GM21390 (cell line): ENCODE data around the gene PNPLA2.

ENCODE experiments used
- ATAC-seq: cut with Tn5 transposase; IDR thresholded peaks from one replicate; pipeline ENCODE4 v1.9.1; 2021; ENCODE audit not compliant: unreplicated experiment

PNPLA2 gene

DNA sequence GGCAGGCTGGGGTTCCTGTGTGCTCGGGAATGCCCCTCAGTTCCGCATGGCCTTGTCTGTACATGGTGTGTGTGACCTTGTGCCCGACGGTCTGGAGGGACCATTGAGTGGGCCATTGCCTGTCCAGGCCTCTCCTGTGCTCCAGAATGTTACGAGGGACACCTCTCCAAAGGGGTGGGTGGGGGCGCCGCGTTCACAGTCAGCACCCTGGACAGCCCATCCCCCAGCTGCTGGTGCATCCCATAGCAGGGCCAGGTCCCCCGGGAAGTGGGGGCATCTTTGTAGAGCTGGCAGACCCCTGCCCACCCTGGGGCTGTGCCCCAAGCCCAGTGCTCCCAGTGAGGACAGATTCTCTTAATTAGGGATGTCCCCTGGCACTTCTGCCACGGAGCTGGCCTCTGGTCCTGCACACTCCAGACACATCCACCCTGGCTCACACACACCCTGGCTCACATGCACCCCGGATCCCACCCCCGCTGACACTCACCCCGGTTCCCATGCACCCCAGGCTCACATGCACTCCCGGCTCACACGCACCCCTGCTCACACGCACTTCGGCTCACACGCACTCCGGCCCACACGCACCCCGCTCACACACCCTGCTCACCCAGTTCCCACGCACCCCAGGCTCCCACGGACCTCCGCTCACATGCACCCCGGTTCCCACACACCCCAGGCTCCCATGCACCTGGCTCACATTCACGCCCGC is 39.5 kb downstream of the PNPLA2 start:
- no peak for ATAC-seq

DNA sequence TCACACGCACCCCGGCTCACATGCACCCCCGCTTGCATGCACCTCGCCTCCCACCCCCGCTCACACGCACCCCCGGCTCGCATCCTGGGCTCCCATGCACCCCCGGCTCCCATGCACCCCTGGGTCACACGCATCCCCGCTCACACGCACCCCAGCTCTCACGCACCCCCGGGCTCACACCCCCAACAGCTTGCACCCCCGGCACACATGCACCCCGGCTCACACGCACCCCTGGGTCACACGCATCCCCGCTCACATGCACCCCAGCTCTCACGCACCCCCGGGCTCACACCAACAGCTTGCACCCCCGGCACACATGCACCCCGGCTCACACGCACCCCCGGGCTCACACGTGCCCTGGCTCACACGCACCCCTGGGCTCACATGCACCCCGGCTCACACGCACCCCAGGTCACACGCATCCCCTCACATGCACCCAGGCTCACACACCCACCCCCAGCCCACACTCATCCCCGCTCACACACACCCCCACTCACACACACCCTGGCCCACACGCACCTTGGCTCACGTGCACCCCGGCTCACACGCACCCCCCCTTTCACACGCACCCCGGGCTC is 40.1 kb downstream of the PNPLA2 start:
- no peak for ATAC-seq

DNA sequence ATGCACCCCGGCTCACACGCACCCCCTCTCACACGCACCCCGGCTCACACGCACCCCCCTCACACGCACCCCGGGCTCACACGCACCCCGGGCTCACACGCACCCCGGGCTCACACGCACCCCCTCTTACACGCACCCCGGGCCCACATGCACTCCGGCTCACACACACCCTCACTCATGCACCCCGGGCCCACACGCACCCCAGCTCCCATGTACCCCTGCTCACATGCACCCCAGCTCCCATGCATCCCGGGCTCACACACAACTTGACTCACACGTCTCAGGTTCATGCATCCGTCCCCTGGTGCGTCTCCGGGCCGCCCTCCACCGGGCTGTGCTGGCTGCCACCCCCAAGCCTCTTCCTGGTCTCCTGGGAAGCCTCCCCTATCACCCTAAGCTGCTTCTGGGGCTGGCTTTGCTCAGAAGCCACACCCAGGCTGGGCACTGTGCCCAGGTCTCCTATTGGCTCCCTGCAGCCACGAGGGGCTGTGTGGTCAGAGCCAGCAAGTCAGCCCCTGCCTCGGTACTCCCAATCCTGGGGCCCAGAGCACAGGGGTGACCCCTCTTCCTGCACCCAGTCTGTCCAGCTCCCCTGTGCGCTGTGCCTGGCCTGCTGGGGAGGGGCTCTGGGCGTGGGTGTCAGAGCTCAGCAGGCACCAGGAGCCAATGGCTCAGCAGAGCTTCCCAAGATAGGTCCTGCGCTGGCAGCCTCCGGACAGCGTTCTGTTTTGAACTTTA is 40.8 kb downstream of the PNPLA2 start:
- ATAC-seq = no peak

DNA sequence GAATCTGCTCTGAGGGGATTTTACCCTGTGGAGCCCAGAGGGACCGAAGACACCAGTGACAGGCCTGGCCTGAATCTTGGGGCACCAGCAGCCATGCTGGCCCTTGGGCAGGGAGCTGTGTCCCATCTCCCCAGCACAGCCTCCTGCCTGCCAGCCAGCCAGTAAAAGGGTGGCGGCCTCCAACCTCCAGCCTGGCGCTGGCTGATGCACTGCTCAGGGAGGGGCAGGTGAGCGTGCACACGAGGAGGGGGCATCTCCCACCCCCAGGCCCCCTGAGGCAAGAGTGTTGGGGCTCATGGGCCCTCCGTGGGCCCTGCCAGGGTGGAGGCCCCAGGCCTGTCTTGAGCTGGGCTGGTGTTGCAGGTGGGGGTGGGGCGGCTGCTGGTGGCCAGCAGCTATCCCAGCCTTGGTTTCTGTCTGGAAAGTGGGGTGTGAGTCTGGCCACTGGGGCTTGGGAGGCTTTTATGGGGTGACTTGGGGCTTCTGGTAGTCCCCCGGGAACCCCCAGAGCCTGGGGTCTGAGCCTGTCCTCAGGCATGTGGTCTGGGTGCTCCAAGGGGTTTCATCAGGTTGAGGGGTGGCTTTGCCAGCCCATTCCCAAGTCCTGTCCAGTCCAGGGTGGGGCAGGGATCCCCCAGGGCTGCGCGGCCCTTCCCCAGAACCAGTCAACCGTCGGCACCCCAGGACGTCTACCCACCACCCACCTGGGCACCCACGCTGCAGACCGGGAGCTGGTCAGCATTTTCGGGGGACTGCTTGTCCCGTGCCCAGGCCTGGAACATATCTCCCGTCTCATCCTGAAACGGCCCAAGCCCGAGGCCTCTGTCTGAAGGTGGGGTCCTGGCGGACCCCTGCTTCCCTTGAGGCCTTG is 41.8 kb downstream of the PNPLA2 start:
- no peak for ATAC-seq

DNA sequence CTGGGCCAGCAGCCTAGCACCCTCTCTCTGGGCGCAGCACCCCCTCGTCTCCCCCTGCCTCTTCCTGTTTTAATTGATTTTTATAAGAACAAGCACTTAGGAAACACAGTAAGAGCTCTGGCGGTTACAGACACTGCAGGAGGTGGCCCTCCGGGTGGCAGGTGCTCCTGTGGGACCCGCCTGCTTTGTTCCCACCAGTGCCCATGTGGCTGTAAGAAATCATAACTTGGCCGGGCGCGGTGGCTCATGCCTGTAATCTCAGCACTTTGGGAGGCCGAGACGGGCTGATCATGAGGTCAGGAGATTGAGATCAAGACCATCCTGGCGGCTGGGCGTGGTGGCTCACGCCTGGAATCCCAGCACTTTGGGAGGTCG is 42.4 kb downstream of the PNPLA2 start:
- ATAC-seq = no peak

DNA sequence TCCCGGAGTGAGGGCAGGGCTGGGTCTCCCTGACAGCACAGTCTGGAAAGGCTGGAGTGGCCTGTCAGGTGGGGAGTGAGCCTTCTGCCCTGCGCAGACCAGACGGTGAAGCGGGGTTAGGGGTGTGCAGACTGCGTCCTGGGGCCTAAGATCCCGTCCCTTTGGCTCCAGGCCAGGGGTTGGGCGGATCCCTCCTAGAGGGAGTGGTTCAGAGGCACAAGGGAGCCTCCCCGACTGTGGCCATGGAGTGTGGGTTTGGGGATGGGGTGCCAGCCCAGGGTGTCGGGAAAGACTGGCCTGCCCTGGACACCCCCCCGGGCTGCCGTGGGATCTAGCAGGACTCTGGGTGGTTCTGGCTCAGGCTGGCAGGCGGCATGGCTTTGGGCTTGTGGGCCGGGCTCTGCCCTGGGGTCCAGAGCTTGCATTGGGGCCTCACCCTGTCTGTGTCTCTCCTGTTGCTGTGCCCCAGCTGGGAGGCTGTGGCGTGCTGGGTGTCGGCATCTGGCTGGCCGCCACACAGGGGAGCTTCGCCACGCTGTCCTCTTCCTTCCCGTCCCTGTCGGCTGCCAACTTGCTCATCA is 43.5 kb downstream of the PNPLA2 start:
- ATAC-seq = no peak

DNA sequence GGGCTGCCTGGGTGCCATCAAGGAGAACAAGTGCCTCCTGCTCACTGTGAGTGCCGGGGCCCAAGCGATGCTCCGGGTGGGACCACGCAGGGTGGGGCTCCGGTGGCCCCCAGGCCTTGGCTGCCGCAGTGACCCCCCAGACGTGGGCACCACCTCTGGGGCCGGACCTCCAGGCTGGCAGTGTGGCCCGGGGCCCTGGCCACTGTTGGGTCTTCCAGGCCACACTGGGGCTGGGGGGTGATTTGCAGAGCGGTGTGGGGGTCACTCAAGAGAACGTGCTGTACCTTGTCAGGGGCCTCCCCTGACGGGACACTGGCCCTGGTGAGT is 43.9 kb downstream of the PNPLA2 start:
- ATAC-seq = no peak

DNA sequence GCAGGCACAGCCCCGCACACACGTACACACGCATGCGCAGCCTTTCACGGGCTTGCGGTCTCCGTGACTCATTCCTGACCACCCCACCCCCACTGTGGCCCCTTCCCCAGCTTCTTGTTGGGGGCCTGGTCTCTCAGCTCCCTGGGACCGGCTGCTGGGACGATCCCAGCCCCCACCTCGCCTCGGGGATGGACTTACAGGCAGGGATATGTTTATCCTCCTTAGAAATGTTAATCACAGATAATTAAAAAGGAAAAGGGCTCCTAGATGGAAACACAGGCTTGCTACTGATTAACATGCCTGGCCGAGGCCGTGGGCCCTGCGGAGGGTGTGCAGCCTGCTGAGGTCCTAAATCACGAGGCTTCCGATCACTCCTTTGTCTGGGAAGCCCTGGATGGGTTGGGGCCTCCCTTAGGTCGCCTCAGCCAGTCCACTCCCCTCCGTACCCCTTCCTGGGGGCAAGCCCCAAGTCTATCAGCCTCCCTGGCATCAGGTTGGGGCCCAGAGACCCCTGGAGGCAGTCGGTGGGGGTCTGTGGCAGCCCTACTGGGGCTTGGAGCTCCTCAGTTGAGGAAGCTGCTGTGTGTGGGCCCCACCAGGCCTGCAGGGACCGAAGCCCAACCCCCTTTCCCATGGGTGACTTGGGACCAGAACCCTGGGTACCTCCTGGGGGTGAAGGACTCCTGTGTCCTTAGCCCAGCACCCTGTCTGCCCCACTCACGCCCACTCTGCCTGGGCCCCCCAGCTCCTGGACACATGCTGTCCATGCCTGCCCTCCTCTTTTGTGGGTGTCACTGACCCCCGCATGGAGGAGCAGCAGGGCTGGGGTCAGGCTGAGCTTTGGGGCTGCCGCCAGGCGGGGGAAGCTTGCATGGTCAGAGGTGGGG is 44.6 kb downstream of the PNPLA2 start:
- ATAC-seq = no peak

DNA sequence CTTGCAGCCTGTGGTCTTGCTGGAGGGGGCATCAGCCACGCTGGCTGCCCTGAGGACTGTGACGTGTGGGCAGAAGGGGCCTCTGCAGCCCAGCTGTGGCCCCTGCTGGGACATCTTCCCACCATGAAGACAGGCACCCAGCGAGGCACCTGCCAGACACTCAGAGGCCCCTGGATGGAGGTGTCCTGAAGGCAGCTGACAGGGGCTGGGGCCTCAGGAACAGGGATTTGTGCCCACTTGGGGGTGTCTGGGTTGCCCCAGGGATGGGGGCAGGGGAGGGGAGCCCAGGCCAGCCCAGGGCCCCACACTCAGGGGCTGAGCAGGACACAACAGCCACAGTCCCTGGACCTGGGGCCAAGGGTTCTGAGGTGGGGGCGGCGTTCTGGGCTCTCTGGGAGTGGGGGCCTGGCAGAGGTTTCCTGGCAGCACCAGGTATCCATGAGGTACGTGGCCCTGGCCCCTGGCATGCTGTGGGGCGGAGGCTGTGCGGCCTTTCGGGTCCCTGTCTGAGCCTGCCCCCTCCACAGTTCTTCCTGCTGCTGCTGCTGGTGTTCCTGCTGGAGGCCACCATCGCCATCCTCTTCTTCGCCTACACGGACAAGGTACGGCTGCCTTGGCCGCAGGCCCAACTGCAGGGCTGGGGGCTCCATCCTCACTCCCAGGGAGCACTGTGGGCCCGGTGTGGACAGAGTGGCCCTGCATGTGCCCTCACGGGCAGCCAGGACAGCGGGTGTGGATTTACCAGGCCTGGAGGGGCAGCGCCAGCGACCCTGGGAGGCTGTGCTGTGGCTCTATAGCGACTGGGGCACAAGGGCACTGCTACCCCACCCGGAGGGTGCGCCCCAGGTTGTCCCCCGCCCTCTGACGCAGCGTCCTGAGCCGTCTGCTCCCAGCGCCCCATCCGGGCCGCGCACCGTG is 45.5 kb downstream of the PNPLA2 start:
- no peak for ATAC-seq

DNA sequence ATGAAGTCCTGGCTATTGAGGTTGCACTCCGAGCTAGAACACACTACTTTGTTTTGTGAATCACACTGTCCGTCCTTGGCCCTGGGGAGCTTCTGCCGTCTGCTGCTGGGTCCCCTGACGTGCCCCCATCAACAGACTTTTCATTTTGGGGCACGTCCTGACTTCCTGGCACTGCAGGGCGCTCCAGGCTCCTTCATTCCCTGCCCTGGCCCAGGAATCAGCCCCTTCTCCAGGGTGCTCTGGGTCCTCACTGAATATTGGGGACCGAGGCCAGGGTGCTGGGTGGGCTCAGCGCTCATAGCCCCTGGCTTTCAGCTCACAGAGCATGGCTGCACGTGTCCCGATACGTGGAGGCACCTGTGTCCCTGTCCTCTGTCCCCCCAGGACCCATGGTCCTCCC is 46.2 kb downstream of the PNPLA2 start:
- no peak for ATAC-seq

DNA sequence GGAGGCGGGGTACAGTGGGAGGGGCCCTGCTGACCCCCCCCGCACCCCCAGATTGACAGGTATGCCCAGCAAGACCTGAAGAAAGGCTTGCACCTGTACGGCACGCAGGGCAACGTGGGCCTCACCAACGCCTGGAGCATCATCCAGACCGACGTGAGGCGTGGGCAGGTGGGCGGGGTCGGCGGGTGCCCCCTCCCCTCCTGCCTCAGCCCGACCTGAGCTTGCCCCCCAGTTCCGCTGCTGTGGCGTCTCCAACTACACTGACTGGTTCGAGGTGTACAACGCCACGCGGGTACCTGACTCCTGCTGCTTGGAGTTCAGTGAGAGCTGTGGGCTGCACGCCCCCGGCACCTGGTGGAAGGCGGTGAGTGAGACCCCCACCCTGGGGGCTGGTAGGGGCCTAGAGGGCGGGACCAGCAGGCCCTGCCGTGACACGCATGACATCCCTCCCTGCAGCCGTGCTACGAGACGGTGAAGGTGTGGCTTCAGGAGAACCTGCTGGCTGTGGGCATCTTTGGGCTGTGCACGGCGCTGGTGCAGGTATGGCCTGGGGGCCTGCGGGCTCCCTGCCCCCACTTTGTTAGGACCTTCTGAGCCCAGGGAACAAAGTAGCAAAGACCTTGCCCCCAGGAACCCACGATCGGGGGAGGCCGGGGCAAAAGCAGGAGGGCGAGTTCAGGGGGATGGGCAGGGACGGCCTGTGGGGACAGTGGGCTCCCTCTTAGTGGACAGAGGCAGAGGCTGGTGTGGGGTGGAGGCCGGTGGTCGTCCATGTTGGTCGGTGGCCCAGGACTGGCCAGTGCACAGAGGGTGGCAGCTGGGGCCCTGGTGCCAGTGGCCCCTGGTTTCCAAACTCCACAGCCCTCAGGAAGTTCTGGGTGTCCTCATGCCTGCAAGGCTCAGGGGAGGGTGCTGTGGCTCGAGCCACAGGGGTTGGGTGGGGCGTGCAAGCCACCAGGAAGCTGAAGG is 47.0 kb downstream of the PNPLA2 start:
- no peak for ATAC-seq

DNA sequence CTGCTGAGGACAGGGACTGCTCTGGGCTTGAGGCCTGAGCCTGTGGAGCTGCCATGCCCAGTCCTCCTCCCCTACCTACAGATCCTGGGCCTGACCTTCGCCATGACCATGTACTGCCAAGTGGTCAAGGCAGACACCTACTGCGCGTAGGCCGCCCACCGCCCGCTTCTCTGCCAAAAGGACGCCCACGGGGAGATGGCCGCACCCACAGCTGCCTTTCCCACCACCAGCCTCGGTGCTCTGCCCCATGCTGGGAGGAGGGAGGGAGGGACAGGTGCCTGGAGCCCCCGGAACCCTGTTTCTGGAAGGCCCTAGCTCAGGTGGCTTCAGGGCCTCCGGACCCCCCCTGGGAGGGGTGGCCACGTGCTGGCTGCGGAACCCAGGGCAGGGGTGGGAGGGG is 47.8 kb downstream of the PNPLA2 start:
- ATAC-seq = no peak

DNA sequence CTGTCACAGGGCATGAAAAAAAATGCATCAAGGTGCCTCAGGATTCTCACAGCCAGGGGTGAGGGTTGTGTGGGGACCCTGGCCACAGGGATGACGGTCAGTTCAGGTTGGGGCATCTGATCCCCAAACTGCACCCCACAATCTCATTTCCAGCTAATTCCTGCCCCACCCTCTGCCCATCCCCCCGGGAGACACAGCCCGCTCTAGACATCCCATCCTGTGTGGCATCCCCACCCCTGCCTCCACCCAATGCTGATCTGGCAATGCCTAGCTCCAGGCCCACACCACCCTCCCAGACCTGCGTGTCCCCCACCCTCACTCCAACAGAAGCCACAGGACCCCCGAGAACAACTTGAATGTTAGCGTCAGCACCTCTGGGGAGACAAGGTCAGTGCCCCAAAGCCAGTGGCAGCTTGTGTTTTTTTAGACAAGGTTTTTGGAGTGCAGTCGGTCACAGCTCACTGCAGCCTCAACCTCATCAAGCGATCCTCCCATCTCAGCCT is 49.2 kb downstream of the PNPLA2 start:
- ATAC-seq = no peak

DNA sequence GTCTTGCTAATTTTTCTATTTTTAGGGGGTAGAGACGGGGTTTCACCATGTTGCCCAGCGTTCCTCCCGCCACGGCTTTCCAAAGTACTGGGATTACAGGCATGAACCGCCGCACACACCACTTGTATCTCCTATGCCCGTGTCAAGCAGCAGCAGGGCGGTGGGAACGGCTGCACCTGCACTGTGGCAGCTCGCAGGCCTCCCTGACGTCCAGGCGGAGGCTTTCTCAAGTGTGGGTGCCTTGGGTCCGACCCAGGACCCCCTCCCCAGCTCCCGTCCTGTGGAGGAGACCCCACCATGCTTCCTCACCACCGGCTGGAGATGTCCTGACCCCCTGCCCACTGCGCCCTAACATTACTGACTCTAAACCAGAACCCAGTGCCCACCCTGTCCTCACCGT is 49.7 kb downstream of the PNPLA2 start:
- no peak for ATAC-seq

DNA sequence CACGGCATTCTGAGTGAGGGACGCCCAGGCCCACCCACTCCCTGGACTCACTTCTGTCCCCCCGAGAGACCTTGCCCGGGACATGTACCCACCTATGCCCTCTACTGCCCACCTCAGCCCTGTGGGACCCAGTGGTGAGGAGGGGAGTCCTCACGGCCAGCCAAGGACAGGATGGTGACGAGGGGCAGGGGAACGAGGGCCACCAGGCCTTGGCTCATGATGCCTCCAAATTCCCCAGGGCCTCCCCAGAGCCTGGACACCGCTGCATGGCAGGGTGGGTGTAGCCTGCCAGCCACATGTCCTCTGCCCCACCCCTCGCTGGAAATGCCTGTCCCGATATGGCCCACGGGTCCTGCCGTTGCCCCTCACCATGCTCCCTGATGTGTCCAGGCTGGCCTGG is 50.1 kb downstream of the PNPLA2 start:
- no peak for ATAC-seq

DNA sequence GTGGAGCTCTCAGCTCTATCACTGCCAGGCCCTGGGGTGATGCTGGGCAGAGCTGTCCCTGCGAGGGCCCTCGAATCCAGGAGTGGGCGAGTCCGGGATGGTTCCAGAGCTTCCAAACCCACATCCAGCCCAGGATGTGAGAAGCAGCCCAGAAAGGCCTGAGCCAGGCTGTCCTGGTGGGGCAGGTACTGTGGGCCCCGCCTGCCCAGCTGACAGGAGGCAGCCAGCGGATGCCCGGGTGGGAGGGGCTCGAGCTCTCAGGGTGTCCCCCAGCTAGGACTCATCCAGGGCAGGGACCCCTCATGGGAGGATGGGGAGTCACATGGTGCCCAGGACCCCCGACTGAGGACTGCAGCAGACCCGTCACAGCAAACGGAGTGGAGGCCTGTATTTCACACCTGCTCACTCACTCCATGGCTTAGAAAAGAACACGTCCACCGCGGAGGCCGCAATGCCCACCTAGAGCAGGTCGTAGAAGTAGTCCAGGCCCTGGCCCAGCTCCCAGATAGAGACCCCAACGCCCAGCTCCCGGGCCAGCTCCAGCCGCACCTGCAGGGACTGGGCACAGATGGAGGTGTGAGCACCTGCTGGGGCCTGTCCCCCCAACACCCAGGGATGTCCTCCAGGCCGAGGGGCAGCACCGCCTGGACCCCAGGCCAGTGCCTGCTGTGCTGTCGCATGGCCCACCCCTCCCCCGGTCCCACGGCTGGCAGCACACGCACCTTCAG is 50.8 kb downstream of the PNPLA2 start:
- ATAC-seq = no peak

DNA sequence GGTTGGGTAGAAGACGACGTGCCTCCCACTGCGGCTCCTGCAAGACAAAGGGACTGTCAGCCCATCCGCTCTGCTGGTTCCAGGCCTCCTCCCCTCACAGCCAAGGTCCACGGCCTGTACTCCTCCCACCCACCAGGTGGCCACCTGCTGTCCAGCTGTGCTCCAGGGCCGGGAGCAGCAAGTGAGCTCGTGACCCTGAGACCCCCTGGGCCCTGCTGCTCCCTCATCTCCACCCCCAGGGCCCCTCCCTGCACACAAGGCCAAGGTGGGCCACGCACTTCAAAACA is 51.4 kb downstream of the PNPLA2 start:
- no peak for ATAC-seq
